Fibroblast of mammary gland (primary cell): Measurements from ENCODE around the gene SMIM31.

ENCODE experiments used
- DNase-seq: peaks from one replicate; pipeline ENCODE4 v3.0.0-alpha.2; 2010; ENCODE audit warnings: low read depth
- H3K4me3 ChIP-seq: 2 replicates; pipeline ENCODE4 v1.5.1; 2011; ENCODE audit warnings: low read depth, mild to moderate bottlenecking, low read length, moderate library complexity; ENCODE audit not compliant: control insufficient read depth
- CTCF ChIP-seq: conservative IDR thresholded peaks from 2 replicates; pipeline ENCODE4 v1.5.1; 2011; ENCODE audit warnings: low read depth, low read length, inconsistent platforms; ENCODE audit not compliant: control insufficient read depth, insufficient read depth

The SMIM31 gene

GRCh38 chr4:164799410-164799809 lies 45.5 kb downstream of the SMIM31 start:
- TF ChIP-seq CTCF, result no peak
- no peak for DNase-seq

GRCh38 chr4:164800786-164801185 lies 46.9 kb downstream of the SMIM31 start:
- DNase-seq, result no peak
- no peak overlapping the region for H3K4me3 ChIP-seq
- no peak for TF ChIP-seq CTCF

More at GRCh38 chr4:164799410-164799809, 45.5 kb downstream of the SMIM31 start:
- no peak overlapping the region for H3K4me3 ChIP-seq

- TF ChIP-seq CTCF, result no peak
- no peak for DNase-seq
- H3K4me3 ChIP-seq, result no peak overlapping the region
Observed at GRCh38 chr4:164802301-164802901, 48.5 kb downstream of the SMIM31 start.

- DNase-seq, result no peak
- H3K4me3 ChIP-seq, result no peak overlapping the region
- no peak for TF ChIP-seq CTCF
Observed at GRCh38 chr4:164803702-164804101, 49.8 kb downstream of the SMIM31 start.

DNA sequence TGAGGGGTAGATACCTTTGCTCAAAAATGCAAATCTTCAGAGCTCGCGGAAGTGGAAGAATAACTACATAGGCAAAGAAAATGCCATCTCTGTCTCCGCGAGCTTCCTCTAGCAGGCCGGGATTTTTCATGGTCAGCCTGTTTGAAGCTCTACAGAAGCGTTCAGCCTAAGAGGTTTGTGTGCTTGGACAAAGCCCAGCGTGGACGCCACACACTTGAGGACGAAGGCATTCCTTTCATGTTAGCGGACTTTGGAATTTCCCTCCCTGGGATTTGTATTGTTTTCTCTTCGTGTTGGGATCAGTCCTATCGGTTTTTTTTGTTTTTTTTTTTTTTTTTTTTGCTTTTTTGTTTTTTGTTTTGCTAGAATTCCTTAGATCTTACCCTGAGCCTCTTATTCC lies 53.7 kb downstream of the SMIM31 start:
- H3K4me3 ChIP-seq, result no peak overlapping the region
- no peak for DNase-seq
- no peak for TF ChIP-seq CTCF

- no peak for TF ChIP-seq CTCF
- DNase-seq, result no peak
- H3K4me3 ChIP-seq, result no peak overlapping the region
Observed at GRCh38 chr4:164813554-164813953, 59.6 kb downstream of the SMIM31 start.

- H3K4me3 ChIP-seq, result no peak overlapping the region
- no peak for DNase-seq
- TF ChIP-seq CTCF, result no peak
Observed at GRCh38 chr4:164815711-164816110, 61.8 kb downstream of the SMIM31 start.
